ENCODE results near the gene EFNA5.

Gene EFNA5

DNA sequence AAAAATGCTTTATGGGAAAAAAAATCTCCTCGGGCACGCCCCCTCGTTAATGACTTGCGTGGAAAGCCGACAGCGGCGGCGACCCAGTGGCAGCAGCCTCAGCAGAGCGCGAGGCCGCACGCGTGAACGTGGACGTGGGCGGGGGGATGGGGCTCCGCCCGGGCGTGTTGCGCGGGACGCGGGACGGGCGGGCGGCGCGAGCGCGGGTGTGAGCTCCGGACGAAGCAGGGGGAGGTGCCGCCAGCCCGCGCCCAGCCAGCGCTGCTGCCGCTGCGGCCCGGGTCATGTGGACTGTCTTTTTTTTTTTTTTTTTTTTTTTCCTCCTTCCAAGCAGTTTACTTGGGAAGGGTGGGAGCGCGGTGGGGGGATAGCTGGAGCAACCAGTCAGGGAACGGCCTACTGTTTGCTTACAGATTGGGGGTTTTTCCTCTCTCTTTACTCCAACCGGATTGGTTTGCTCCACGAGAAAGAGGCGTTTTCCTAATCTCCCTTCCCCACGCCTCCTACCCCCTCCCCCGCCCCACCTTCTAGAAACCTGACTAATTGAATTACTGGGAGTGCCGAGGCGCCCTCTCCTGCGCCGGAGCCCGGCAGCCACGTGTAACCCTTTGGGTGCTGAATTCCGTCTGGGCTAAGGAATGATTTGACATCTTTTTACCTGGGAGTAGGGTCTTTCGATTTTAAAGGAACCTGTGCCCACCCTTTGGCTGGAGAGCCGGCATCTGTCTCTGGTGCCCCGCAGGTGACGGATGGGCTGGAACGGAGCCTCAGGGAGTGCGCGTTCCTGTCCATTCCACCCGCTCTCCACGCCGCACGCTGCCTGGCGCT lies 1.7 kb upstream of the EFNA5 start:
- peak; percentile 54 for DNase-seq

DNA sequence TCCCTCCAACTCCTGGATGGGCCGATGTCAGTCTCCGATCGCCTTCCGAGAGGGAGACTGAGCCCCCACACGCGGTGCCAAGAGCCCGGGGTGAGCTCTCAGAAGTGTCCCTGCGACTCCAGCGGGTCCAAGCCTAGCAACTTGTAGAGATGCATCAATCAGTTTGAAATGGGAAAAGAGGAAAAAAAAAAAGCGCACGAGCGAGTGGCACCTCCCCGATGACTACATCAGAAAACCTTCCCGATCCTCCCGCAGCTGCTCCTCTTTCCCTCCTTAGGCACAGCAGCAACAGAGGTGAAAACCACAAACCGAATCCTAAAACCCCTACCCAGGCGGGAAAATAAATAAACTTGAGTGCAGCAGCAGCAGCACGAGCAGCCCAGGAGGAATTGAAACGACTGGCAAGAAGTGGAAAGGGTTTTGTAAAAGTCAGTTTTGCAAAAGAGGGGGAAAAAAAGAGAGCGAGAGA lies 1.0 kb upstream of the EFNA5 start:
- DNase-seq, result peak; percentile 52

DNA sequence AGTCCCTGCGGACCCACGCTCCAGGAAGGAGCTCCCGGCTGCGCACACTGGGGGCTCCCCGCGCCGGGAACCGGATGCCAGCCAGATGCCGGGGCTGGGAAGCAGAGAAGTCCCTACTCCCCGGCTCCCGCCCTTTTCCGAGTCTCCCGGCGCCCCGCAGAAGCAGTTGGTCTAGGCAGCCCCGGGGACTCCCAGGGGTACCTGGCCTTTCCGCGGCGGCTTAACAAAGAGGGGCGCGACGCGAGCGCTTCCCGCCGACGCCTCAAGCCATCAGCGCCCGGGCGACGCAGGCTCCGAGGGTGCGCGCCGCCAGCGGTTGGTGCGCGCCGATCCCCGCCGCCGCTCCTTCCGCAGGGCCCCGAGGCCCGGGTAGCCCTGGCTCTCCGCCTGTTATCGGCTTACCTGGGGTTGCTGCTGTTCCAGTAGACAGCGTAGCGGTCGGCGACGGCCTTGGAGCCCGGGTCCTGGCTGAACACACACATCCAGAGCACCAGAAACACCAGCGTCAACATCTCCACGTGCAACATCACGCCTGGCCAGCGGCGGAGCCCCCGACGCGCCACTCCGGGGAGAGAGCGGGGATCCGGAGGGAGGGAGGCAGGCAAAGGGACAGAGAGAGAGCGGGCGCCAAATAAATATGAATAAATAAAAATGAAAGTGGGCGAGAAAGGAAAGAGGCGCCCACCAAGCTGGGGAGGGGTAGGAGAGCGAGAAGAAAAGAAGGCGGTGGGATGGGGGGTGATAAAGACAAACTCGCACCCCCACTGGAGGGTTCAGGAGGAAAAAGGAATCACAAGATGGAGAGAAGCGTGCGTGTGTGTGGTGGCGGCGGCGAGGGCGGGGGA lies 428 bp downstream of the EFNA5 start:
- DNase-seq, result peak; percentile 46

DNA sequence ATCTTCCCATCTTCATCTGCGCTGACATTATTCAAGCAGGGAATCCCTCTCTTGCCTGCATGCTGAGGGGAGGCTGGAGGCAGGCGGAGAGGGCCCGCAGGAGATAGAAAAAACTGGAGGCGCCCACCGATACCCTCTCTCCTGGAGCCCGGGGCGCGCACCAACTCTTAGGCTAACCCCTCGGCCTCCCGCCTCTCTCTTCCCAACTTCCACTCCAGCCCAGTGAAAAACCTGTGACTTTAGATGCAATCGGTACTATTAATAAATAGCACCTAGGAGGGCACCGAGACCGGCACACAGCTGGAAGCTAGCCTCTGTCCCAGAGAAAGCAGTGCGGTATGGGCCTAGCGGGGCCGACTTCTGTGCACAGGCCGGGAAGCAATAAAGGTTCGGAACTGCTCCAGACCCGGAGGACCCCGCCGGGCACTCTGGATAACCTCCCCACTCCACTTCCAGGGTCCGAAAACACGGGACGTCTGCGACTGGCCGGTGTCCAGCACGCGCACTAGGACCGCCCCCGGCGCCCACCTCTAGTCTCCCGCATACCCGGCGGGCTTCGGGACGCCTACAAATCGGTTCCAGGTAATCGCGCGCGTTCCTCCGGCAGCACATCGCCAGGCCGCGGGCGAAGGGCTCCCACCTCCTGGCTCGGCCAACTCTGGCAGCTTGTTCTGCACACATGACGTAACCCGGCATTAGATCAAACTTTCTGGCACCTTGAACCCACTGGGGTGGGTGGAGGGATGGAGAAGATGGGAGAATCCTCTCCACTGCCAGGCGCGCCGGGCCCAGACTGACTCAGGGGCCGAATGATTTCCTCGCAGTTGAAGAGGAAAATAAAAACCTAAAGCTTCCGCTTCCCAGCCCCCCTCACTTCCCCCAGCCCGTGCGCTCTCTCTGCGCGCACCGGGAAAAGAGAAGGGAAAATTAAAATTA lies 1.4 kb downstream of the EFNA5 start:
- DNase-seq, result peak; percentile 17

DNA sequence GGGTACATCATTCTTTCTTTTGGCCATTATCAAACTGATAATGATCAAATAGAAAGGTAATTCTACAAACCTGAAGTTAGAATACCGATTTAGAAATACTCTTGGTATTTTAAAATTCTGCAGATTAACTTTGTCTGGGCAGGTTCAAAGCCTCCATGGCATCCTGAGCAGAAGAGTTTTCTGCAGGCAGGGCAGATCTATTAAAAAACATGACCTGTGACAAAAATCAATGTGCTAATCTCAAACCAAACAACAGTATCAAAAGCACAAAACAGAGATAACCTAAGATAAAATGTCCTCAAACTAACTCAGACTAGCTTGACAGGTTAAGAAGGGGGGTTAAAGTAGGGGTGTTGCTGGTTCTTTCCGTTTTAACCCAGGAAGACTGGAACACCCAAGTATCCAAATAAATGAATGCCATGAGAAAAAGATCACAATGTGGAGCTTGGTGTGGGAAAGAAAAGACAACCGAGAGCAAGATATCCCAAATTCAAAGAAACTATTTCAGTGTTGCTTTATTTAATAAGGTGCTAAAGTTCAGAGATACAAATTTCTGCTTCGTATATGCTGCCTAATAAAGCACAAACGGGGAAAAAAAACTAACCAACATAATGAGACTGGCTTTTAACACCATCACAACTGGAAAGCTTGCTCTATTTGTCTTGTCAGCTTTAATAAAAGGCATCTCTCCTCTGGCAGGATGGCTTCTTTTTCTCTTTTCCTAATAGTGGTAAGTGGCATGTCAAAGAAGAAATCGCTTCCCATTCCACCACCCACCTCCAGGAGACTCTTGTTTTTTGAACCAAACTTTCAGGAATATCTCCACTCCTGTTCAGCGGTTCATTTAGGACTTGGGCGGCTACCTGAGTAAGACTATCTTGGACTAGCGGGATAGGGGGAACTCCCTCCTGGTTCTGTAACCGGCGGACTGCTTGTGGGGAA lies 2.3 kb downstream of the EFNA5 start:
- no peak for DNase-seq

DNA sequence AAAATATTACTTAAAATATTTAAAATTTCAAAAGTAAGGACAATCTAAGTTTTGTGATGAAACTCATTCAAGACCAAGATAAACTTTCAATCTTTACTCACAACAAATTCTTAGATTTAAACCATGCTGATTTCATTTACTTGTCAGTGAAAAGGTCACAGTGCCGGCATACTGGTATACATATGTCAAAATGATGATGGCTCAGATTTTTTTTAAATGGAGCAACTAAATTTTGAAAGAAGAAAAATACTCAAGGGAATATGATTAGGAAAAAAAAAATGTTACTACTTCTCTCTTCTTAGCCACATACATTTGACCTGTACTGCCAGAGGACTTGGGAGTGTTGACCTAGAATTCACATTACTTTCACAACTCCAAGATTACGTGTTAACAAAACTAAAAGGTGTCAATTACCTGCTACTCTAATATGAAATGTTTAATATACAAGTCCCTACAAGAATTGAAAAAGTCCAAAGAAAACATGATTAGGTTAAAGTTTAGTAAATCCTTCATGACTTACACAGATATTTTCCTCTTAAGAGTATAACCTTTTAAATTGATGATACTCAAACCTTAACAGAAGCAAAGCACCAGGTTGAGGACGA lies 4.6 kb downstream of the EFNA5 start:
- DNase-seq, result no peak

DNA sequence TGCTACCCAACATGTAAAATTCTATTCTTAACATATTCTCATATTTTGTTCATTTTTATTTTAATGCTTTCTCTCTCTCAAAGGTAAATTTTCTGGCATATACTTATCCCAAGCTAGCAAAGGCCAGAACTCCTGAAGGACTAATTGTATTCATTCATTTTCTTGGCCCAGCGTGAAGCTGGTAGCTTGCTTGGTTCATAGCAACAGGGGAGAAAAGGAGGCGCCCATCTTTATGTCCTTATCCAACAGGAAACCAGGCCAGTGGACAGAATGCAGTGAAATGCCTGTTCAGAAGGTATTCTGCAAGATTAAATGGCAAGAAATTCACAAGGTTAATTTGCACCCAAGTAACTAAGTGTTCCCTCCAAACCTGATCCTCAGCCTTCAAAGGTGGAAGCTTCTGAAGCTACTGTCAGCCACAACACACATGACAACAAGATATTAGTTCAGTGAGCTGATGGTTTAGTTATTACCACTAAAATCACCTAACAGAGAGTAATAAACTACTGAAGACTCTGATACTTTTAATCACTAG lies 5.6 kb downstream of the EFNA5 start:
- no peak for DNase-seq

DNA sequence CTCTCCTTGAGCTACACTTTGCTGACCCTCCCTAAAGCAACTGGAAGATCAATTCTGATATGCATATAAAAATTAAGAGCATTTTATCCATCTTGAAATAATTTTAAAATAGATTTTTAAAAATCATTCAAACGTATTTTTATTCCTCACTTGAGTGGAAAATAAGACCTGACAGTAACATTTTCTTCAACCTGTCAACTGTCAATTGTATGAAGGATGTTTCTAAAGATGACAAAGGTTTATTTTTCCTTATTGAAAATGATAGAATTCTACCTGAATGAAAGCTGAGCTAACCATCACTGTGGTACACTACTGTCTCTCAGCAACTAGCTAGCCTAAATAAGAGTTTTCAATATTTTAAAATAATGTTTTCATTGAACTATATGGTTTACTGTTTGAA lies 7.0 kb downstream of the EFNA5 start:
- no peak for DNase-seq

DNA sequence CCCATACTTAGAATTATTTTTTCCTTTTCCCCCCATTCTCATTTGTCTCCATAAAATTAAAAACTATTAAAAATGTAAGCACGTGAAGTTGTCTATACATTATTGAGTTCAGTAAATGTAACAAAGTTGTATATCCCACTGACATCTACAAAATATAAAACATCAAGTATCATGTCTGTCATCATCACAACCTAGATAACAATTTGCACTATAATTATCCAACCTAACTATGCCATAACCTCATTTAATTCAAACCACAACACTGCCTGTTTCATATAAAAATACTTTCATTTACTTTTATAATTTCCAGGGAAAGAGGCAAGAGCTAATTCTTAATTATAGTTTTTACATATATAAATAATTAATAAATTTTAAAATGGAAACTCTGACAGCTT lies 9.1 kb downstream of the EFNA5 start:
- no peak for DNase-seq

DNA sequence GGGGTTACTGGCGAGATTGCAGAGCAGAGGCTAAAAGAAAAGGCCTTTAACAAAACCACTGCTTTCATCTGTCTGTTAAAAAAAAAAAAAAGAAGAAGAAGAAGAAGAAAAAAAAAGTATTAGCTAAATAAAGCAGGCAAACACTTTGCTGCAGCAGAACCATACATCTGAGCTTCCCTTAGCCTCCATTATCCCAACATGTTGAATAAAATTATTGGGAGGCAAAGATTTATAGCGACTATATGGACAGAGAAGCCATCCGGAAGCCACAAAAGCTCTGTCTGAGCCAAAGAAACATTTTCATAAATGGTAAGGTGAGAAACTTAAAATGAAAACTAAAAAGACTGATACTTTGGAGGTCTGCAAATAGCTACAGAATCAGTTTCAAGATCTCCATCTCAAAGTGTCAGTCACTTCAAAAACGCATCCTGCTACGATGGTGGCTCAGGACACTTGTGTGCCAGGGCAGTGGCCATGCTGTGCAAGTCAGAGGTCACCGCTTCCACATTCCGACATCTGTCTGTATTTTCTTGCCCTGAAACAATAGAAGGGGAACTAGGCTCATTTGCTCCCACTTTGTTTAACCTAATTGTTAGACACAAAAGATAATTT lies 9.6 kb downstream of the EFNA5 start:
- no peak for DNase-seq

DNA sequence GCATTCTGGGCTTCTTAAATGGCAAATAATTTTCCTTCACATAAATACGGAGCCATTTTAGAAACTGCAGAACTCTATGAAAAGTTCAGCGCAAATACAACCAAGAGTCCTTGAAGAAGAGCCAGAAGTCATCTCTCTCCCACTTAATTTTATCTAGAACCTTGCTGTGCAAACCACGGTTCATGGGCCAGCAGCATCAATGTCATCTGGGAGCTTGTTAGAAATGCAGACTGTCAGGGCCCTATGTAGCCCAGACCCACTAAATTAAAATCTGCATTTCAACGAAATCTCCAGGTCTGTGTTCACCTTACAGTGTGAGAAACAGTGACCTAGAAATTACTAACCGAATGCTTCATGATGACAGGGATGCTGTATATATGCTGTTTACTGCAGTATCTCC lies 12.2 kb downstream of the EFNA5 start:
- no peak for DNase-seq

DNA sequence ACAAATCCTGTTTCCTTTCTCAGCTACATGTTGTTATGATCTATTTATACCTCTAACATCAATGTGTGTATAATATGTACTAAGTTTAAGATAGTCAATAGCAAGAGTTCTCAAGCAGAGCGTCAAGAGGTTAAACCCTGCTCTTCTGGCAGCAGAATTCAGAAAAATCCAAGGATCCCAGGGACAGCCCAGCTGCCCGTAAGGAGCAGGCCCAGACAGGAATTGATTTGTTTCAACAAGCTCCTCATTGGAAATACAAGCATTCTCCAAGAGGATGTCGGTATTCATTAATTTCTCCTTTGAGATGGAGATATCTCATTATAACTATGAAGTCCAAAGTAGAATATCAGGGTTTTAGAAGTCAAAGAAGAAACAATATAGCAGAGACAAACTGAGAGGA lies 14.9 kb downstream of the EFNA5 start:
- DNase-seq, result no peak

DNA sequence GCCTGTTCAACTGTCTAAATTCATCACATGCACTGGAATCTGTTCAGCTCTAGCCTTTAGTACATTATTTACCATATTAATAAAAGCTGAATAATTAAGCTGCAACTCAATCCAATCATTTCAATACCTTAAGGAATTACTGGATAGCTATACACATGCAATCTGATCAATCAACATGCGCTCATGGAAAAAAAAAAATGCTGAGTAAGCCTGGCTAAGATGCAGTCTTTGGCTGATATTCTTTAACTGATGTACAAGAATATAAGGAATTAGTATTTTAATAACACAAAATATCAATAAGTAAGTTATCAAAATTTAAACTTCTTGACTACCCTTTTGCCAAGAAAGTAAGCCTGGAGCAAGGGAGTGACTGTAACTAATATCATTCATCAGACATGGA lies 15.9 kb downstream of the EFNA5 start:
- no peak for DNase-seq

DNA sequence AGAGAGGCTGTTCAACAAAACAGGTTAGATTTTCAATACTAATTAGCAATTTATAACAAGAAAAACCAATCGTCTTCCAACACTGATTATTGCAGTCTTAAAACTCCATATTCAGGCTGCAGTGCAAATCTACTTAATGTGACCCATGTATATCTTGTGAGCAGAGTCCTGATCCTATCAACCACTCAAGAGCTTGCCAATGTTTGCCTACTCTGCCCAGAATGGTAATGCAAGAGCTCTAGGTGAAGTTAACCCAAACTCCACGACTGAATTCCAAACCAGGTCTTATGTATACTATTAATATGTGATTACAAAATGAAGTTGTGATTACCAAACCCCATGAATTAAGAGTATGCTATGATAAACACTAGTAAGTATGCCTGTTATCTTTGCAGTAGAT lies 17.1 kb downstream of the EFNA5 start:
- DNase-seq, result no peak

DNA sequence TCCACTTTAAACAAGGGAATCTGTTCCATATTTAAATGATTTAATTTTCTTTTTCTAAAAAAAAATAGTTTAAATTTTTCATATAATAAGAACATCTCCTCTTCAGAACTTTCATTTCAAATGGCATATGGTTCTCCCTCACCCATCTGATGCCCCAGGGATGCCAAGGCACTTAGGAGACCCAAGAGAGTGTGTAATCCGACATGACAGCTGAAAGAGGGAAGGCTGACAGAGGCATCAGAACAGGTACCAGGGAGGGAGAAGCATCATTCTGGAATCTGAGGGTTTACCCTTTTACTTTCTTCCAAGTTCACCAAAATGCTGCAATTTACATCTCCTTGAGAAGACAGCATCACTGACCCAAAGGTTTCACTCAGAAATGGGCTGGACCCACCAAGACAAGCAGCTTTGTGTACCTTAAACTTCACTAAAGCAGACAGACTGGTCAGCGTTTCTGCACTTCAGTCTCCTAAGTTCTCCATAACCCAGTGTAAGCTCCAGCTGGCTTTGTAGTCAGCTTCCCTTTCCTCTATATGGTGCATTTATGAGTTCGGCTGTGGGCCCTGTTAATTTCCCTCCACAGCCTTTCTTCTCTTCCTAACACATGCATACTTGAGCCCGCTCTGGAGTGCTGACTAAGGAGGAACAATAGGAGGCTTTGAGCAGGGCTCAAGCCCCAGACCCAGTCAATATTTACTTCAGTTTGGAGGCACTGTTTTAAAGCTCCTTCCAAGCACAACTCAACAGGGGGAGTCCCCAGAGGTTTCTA lies 17.7 kb downstream of the EFNA5 start:
- DNase-seq, result peak; percentile 13

DNA sequence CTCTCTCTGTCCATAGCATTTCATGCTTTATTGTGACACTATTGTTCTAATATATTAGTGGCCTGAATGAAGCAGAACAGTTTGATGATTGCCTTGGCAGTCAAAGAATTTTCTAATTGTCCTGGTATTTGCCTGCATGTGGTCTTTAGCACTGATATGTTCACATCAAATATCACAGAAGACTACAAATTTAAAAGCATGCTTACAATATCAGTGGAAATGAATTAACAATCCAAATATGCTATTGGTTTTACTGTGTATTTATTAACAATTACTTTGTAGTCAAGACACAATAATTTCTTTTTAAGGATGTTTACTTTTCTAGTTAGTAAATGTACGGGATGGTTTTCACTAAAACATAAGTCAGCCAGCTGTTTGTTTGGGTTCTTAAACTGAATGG lies 18.3 kb downstream of the EFNA5 start:
- DNase-seq, result no peak

DNA sequence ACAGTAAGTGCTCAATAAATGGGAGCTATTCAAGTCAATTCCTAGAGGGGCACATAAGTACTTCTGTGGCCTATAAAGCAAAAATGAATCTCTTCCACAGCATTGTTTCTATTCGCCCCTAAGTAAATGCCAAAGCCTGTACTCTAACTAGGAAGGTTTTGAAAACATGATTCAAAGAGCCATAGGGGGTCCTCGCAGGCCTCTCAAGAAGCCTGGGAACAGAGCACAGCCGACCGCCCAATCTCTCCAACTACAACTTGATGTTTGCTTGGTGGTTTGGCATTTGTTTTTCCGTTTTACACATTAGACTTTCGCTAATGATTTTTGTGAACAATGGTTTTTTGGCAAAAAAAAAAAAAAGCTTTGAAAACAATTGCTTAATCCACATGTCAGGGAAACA lies 19.4 kb downstream of the EFNA5 start:
- DNase-seq, result no peak

DNA sequence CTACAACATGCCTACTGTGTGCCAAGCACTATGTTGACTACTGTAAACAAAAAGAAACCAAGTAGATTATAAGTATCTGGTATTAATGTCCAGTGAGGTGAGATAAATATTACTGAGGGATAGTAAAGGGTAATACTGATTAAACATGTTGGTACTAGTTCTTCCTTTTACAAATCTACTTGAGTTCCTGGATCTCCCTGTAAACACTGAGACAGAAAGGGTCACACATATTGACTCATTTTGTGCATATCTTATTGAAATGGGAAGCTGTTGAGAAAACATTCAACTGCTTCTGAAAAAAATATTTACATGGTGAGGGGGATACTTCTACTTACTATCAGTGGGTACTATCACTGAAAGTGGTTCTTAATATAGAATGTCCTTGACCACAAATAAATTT lies 24.3 kb downstream of the EFNA5 start:
- DNase-seq, result no peak

DNA sequence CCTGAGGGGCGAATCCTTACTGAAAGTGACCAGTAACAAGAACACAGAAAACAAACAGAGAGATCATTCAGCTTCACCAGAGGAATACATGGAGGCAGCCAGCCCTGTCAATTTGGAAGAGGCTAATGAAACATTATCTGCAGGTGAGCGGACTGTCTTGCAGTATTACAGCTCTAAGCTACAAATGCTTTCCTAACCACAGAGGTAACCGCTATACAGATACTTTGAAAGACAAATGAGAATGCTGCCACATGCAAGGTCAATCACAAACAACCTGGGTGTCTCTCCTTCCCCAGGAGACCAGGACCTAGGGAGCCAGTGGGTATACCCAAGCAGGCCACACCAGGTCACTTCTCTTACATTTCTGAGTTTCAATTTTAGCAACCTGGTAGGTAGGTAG lies 30.2 kb downstream of the EFNA5 start:
- DNase-seq, result peak; percentile 14

DNA sequence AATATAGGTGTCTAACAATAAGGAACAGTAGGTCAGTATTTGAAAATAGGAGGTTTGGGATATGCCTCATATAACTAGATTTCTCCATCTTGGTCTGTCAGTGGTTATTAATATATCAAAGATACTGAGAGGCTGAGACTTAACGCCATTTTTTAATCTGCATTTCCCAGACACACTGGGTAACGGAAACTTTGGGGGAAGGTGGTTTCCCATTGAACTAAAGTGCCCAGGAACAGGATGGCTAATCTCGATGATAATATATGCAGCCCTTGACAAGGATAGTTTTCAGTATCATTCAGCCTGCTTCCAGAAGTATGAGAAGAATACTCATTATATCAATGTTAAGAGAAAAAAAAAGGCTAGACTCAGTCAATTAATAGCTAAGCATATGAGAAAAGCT lies 30.7 kb downstream of the EFNA5 start:
- no peak for DNase-seq

Measured in RPMI8226 (cell line).